ENCODE data around the gene PIR.
A peak's percentile ranks its signal among the peaks of the same experiment; 100 is the strongest.

Gene PIR

GRCh38 chrX:15493118-15493962 is at the start of gene PIR:
Gene PIR, minus strand, starts transcription at chrX:15493333. Its CDS starts 2,076 bp downstream, at chrX:15491257.
- peak within 1 kb of the TSS; percentile 6 for H3K27ac ChIP-seq (ENCODE audit: low read depth, low read length)
- peak within 1 kb of the TSS; percentile 65 to 73 (median 70) for H3K4me3 ChIP-seq (ENCODE audit: low read depth in 1 of 5, low read length in 5 of 5)
- peaks cover 0 to 14% (median 8%) of the 10 kb centered on the region in 5 donors for H3K27me3 ChIP-seq (ENCODE audit: control insufficient read depth in 5 of 5, insufficient read depth in 4 of 5, low read length in 5 of 5)
- peak within 1 kb of the TSS in 4 of 5 donors; percentile 46 to 77 (median 56) for H3K9ac ChIP-seq (ENCODE audit: low read length in 5 of 5)
- H3K4me1 ChIP-seq (ENCODE audit: control insufficient read depth in 5 of 5, insufficient read depth in 5 of 5, low read length in 5 of 5): peaks cover 0 to 20% (median 15%) of the 10 kb centered on the region in 5 donors
- H3K36me3 ChIP-seq (ENCODE audit: control insufficient read depth in 5 of 5, insufficient read depth in 5 of 5, low read length in 5 of 5): peaks cover 0 to 9% (median 0%) of the 10 kb centered on the region in 5 donors
- H3K9me3 ChIP-seq (ENCODE audit: control insufficient read depth in 5 of 5, low read length in 5 of 5): no peaks in the 10 kb centered on the region

- H3K9ac ChIP-seq (ENCODE audit: low read length in 5 of 5): no peak overlapping the region
- no peaks in the 10 kb centered on the region for H3K4me1 ChIP-seq (ENCODE audit: control insufficient read depth in 5 of 5, insufficient read depth in 5 of 5, low read length in 5 of 5)
- no peak overlapping the region for H3K27ac ChIP-seq (ENCODE audit: low read depth, low read length)
- H3K9me3 ChIP-seq (ENCODE audit: control insufficient read depth in 5 of 5, low read length in 5 of 5): no peaks in the 10 kb centered on the region
- H3K27me3 ChIP-seq (ENCODE audit: control insufficient read depth in 5 of 5, insufficient read depth in 4 of 5, low read length in 5 of 5): peaks cover 0 to 10% (median 3%) of the 10 kb centered on the region in 5 donors
- no peaks in the 10 kb centered on the region for H3K36me3 ChIP-seq (ENCODE audit: control insufficient read depth in 5 of 5, insufficient read depth in 5 of 5, low read length in 5 of 5)
- H3K4me3 ChIP-seq (ENCODE audit: low read depth in 1 of 5, low read length in 5 of 5): no peak overlapping the region
Measured at GRCh38 chrX:15530318-15530717, 37.2 kb upstream of the PIR start.

GRCh38 chrX:15529165-15529564 is 36.0 kb upstream of the PIR start:
- Histone ChIP-seq H3K4me1 (ENCODE audit: control insufficient read depth in 5 of 5, insufficient read depth in 5 of 5, low read length in 5 of 5) (peaks cover 0 to 4% (median 0%) of the 10 kb centered on the region in 5 donors), H3K4me3 (ENCODE audit: low read depth in 1 of 5, low read length in 5 of 5) (no peak overlapping the region), H3K27me3 (ENCODE audit: control insufficient read depth in 5 of 5, insufficient read depth in 4 of 5, low read length in 5 of 5) (peaks cover 0 to 12% (median 3%) of the 10 kb centered on the region in 5 donors), H3K9me3 (ENCODE audit: control insufficient read depth in 5 of 5, low read length in 5 of 5) (no peaks in the 10 kb centered on the region), H3K27ac (ENCODE audit: low read depth, low read length) (no peak overlapping the region), H3K9ac (ENCODE audit: low read length in 5 of 5) (no peak overlapping the region), H3K36me3 (ENCODE audit: control insufficient read depth in 5 of 5, insufficient read depth in 5 of 5, low read length in 5 of 5) (no peaks in the 10 kb centered on the region)

- H3K27me3 ChIP-seq (ENCODE audit: control insufficient read depth in 5 of 5, insufficient read depth in 4 of 5, low read length in 5 of 5): peaks cover 0 to 11% (median 8%) of the 10 kb centered on the region in 5 donors
- H3K36me3 ChIP-seq (ENCODE audit: control insufficient read depth in 5 of 5, insufficient read depth in 5 of 5, low read length in 5 of 5): no peaks in the 10 kb centered on the region
- H3K27ac ChIP-seq (ENCODE audit: low read depth, low read length): no peak overlapping the region
- H3K9ac ChIP-seq (ENCODE audit: low read length in 5 of 5): no peak overlapping the region
- H3K4me1 ChIP-seq (ENCODE audit: control insufficient read depth in 5 of 5, insufficient read depth in 5 of 5, low read length in 5 of 5): peaks cover 0 to 7% (median 0%) of the 10 kb centered on the region in 5 donors
- no peak overlapping the region for H3K4me3 ChIP-seq (ENCODE audit: low read depth in 1 of 5, low read length in 5 of 5)
- no peaks in the 10 kb centered on the region for H3K9me3 ChIP-seq (ENCODE audit: control insufficient read depth in 5 of 5, low read length in 5 of 5)
Measured at GRCh38 chrX:15525664-15526416, 32.7 kb upstream of the PIR start.

GRCh38 chrX:15524417-15524816 is 31.3 kb upstream of the PIR start:
- Histone ChIP-seq H3K9ac (ENCODE audit: low read length in 5 of 5) (no peak overlapping the region), H3K4me1 (ENCODE audit: control insufficient read depth in 5 of 5, insufficient read depth in 5 of 5, low read length in 5 of 5) (peaks cover 0 to 7% (median 0%) of the 10 kb centered on the region in 5 donors), H3K9me3 (ENCODE audit: control insufficient read depth in 5 of 5, low read length in 5 of 5) (no peaks in the 10 kb centered on the region), H3K27ac (ENCODE audit: low read depth, low read length) (no peak overlapping the region), H3K27me3 (ENCODE audit: control insufficient read depth in 5 of 5, insufficient read depth in 4 of 5, low read length in 5 of 5) (peaks cover 0 to 13% (median 5%) of the 10 kb centered on the region in 5 donors), H3K4me3 (ENCODE audit: low read depth in 1 of 5, low read length in 5 of 5) (no peak overlapping the region), H3K36me3 (ENCODE audit: control insufficient read depth in 5 of 5, insufficient read depth in 5 of 5, low read length in 5 of 5) (no peaks in the 10 kb centered on the region)

GRCh38 chrX:15523088-15523487 is 30.0 kb upstream of the PIR start:
- H3K27me3 ChIP-seq (ENCODE audit: control insufficient read depth in 5 of 5, insufficient read depth in 4 of 5, low read length in 5 of 5): peaks cover 0 to 13% (median 6%) of the 10 kb centered on the region in 5 donors
- H3K27ac ChIP-seq (ENCODE audit: low read depth, low read length): no peak overlapping the region
- no peak overlapping the region for H3K9ac ChIP-seq (ENCODE audit: low read length in 5 of 5)
- no peaks in the 10 kb centered on the region for H3K9me3 ChIP-seq (ENCODE audit: control insufficient read depth in 5 of 5, low read length in 5 of 5)
- no peak overlapping the region for H3K4me3 ChIP-seq (ENCODE audit: low read depth in 1 of 5, low read length in 5 of 5)
- peaks cover 0 to 7% (median 0%) of the 10 kb centered on the region in 5 donors for H3K4me1 ChIP-seq (ENCODE audit: control insufficient read depth in 5 of 5, insufficient read depth in 5 of 5, low read length in 5 of 5)
- H3K36me3 ChIP-seq (ENCODE audit: control insufficient read depth in 5 of 5, insufficient read depth in 5 of 5, low read length in 5 of 5): no peaks in the 10 kb centered on the region

GRCh38 chrX:15522464-15522863 is 29.3 kb upstream of the PIR start:
- Histone ChIP-seq H3K4me1 (ENCODE audit: control insufficient read depth in 5 of 5, insufficient read depth in 5 of 5, low read length in 5 of 5) (peaks cover 0 to 7% (median 0%) of the 10 kb centered on the region in 5 donors), H3K9ac (ENCODE audit: low read length in 5 of 5) (no peak overlapping the region), H3K36me3 (ENCODE audit: control insufficient read depth in 5 of 5, insufficient read depth in 5 of 5, low read length in 5 of 5) (no peaks in the 10 kb centered on the region), H3K27me3 (ENCODE audit: control insufficient read depth in 5 of 5, insufficient read depth in 4 of 5, low read length in 5 of 5) (peaks cover 0 to 12% (median 4%) of the 10 kb centered on the region in 5 donors), H3K4me3 (ENCODE audit: low read depth in 1 of 5, low read length in 5 of 5) (no peak overlapping the region), H3K27ac (ENCODE audit: low read depth, low read length) (no peak overlapping the region), H3K9me3 (ENCODE audit: control insufficient read depth in 5 of 5, low read length in 5 of 5) (no peaks in the 10 kb centered on the region)

- H3K27me3 ChIP-seq (ENCODE audit: control insufficient read depth in 5 of 5, insufficient read depth in 4 of 5, low read length in 5 of 5): peaks cover 0 to 10% (median 0%) of the 10 kb centered on the region in 5 donors
- no peaks in the 10 kb centered on the region for H3K4me1 ChIP-seq (ENCODE audit: control insufficient read depth in 5 of 5, insufficient read depth in 5 of 5, low read length in 5 of 5)
- H3K9me3 ChIP-seq (ENCODE audit: control insufficient read depth in 5 of 5, low read length in 5 of 5): no peaks in the 10 kb centered on the region
- no peak overlapping the region for H3K9ac ChIP-seq (ENCODE audit: low read length in 5 of 5)
- H3K36me3 ChIP-seq (ENCODE audit: control insufficient read depth in 5 of 5, insufficient read depth in 5 of 5, low read length in 5 of 5): no peaks in the 10 kb centered on the region
- no peak overlapping the region for H3K4me3 ChIP-seq (ENCODE audit: low read depth in 1 of 5, low read length in 5 of 5)
- no peak overlapping the region for H3K27ac ChIP-seq (ENCODE audit: low read depth, low read length)
Measured at GRCh38 chrX:15515931-15516330, 22.8 kb upstream of the PIR start.

- H3K27ac ChIP-seq (ENCODE audit: low read depth, low read length): no peak overlapping the region
- H3K4me3 ChIP-seq (ENCODE audit: low read depth in 1 of 5, low read length in 5 of 5): no peak overlapping the region
- peaks cover 0 to 16% (median 5%) of the 10 kb centered on the region in 5 donors for H3K27me3 ChIP-seq (ENCODE audit: control insufficient read depth in 5 of 5, insufficient read depth in 4 of 5, low read length in 5 of 5)
Measured at GRCh38 chrX:15514279-15514678, 21.1 kb upstream of the PIR start.

More at GRCh38 chrX:15514279-15514678, 21.1 kb upstream of the PIR start:
- no peaks in the 10 kb centered on the region for H3K9me3 ChIP-seq (ENCODE audit: control insufficient read depth in 5 of 5, low read length in 5 of 5)
- H3K4me1 ChIP-seq (ENCODE audit: control insufficient read depth in 5 of 5, insufficient read depth in 5 of 5, low read length in 5 of 5): no peaks in the 10 kb centered on the region
- no peaks in the 10 kb centered on the region for H3K36me3 ChIP-seq (ENCODE audit: control insufficient read depth in 5 of 5, insufficient read depth in 5 of 5, low read length in 5 of 5)
- no peak overlapping the region for H3K9ac ChIP-seq (ENCODE audit: low read length in 5 of 5)

Data from subcutaneous abdominal adipose tissue (tissue), 5 donors.